Measurements from ENCODE around the gene ZNF846.
"Not testable (repeated sequence)": the region's sequence is repeated elsewhere in the genome, so short reads cannot be mapped to it uniquely, and the experiment has no call there.

ZNF846 gene

DNA sequence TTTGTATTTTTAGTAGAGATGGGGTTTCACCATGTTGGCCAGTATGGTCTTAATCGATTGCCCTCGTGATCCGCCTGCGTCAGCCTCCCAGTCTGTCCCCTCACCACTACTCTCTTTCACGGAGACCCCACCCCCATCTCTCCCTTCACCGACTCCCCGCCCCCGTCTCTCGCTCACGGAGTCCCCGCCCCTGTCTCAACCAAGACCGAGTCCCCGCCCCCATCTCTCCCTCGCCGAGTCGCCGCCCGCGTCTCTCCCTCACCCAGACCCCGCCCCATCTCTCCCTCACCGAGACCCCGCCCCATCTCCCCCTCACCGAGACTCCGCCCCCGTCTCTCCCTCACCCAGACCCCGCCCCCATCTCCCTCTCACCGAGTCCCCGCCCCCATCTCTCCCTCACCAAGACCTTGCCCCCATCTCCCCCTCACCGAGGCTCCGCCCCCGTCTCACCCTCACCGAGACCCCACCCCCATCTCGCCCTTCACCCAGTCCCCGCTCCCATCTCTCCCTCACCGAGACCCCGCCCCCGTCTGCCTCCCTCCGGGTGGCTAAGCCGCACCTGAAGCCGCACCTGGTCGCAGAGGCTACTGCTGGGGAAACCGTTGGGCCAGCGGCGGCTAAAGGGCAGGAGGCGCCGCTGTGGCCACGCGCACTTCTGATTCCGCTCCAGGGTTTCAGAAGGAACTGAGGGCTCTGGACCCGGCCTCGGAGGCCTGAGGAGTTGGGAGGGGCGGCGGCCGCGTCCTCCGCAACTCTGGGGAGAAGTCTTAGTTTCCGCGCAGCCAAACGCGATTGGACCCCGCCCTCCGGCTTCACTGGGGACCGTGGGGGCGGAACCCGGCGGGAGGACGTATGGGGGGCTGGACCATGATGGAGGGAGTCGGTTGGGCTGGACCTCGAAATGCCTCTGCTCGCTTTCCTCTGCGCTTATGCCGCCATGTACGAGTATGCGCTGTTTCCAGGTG lies 17.1 kb upstream of the ZNF846 start:
- peak; percentile 73 for DNase-seq (ENCODE audit: low read depth, low spot score)
- H3K27ac ChIP-seq: peak overlapping the region; percentile 96

DNA sequence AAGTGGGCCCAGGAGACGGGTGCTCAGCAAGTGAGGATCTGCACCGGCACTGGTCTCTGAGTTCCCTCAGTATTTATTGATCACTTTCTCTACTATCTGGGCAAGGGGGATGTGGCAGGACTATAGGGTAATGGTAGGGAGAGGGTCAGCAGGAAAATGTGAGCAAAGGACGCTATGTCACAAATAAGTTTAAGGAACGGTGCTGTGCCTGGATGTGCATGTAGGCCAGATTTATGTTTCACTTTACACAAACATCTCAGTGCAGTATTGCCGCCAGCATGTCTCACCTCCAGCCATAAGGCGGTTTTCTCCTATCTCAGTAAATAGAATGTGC lies 15.6 kb upstream of the ZNF846 start:
- peak overlapping the region; percentile 96 for H3K27ac ChIP-seq
- DNase-seq (ENCODE audit: low read depth, low spot score): not testable (repeated sequence)

DNA sequence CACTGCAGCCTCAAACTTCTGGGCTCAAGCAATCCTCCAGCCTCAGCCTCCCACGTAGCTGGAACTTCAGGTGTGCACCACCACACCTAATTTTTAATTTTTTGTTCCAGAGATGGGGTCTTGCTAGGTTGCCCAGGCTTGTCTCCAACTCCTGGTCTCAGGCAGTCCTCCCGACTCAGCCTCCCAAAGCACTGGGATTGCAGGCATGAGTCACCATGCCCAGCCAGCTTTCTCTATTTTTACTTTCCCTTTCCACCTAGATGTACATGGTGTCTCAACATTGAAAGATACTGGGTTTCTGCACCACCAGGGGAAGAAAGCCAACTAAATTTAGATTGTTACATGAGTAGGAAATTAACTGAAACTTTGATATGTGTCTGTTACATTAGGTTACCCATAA lies 13.8 kb upstream of the ZNF846 start:
- H3K27ac ChIP-seq: no peak overlapping the region
- DNase-seq (ENCODE audit: low read depth, low spot score): no peak

GRCh38 chr19:9757544-9758501 lies 10.7 kb downstream of the ZNF846 start:
- DNase-seq (ENCODE audit: low read depth, low spot score): no peak
- no peak overlapping the region for H3K27ac ChIP-seq

- no peak overlapping the region for H3K27ac ChIP-seq
- DNase-seq (ENCODE audit: low read depth, low spot score): no peak
Measured at GRCh38 chr19:9752701-9753443, 15.7 kb downstream of the ZNF846 start.

- H3K27ac ChIP-seq: no peak overlapping the region
- no peak for DNase-seq (ENCODE audit: low read depth, low spot score)
Measured at GRCh38 chr19:9751446-9751845, 17.1 kb downstream of the ZNF846 start.

DNA sequence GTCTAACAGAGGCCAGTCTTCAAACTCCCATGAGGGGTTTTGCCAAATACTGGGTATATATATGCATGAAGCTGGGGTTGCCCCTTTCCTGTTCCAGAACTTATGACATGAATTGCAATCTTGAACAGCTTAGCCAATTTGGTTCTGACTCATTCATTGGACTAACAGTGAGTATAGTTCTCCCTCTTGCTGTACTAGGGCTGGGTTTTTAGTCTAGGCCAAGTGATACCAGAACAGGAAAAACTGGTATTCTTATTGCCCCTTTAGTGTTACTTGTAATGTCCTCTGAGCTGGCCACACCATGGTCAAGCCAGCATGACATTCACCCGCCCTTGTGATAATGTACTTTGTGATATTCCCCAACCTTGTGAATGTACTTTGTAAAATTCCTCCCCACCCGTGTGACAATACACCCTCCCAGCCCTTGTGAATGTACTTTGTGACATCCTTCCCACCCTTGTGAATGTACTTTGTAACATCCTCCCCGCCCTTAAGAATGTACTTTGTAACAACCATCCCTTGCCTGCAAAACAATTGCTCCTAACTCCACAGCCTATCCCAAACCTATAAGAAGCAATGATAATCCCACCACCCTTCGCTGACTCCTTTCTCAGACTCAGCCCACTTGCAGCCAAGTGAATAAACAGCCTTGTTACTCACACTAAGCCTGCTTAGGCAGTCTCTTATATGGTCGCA lies 26.9 kb downstream of the ZNF846 start:
- peak; percentile 40 for DNase-seq (ENCODE audit: low read depth, low spot score)
- H3K27ac ChIP-seq: peak overlapping the region; percentile 82

- DNase-seq (ENCODE audit: low read depth, low spot score): no peak
- no peak overlapping the region for H3K27ac ChIP-seq
Measured at GRCh38 chr19:9735986-9736385, 32.6 kb downstream of the ZNF846 start.

DNA sequence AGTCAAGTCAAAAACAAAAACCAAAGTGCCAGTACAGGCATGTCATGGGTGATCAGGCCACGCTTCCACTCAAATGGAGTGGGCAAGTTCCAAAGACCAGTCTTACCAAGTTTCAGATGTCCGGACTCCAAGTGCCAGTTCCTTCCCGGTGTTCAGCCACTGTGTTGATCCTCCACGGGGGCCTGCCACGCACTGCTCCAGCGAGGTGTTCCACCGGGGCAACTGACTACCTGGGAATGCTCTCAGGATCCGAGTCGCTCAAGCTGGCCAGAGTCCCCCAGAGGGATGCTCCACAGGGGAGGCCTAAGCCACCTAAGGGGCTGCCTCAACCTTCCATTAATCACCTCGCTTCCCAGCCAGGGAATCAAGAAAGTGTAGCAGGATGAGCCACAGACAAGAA lies 38.5 kb downstream of the ZNF846 start:
- DNase-seq (ENCODE audit: low read depth, low spot score): not testable (repeated sequence)

DNA sequence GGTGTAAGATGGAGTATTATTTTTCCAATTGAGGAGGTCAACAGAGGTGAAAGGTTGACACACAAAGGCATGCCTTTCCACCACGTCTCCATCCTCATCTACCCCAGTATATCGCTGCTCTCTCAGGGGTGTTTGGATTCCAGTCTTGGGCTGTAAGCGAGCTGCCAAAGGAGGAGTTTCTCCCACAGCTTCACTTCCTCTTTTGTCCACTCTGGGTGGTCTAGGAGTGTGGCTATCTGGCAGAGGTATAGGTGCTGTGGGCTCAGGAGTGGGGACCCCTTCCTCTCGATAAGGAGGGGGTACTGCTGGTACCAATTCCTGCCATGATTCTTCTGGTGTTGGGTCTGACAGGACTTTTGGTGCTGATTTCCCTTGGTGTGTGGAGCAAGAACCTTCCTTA lies 39.4 kb downstream of the ZNF846 start:
- no peak for DNase-seq (ENCODE audit: low read depth, low spot score)
- H3K27ac ChIP-seq: no peak overlapping the region

More for the DNA sequence above, 38.5 kb downstream of the ZNF846 start:
- not testable (repeated sequence) for H3K27ac ChIP-seq

GRCh38 chr19:9727644-9728043 lies 40.9 kb downstream of the ZNF846 start:
- H3K27ac ChIP-seq: no peak overlapping the region
- no peak for DNase-seq (ENCODE audit: low read depth, low spot score)

DNA sequence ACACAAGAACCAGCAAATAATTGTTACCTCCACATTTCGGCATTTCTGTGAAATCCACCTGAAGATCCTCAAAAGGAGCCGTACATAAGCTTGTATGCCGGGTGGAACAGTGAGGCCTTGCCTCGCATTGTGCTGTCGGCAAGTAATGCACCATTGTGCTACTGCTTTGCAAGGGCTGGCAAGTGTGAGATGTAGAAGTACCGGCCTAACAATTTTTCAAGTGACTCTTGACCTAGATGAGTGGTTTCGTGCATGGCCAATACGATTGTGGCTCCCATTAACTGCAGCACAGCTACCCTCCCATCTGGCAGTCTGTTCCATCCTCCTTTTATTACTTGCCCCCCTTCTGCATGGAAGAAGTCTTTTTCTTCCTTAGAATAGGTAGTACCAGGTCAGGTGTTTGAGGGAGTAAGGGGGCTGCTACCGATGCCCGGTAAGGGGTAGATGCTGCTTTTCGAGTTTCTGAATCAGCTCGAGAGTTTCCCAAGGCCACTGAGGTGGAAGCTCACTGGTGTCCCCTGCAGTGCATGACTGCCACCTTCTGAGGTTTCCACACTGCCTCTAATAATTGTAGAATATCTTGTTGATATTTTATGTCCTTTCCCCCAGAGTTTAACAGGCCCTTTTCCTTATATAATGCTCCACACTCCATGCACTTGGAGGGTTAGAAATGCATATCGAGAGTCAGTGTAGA lies 42.9 kb downstream of the ZNF846 start:
- H3K27ac ChIP-seq; DNase-seq (ENCODE audit: low read depth, low spot score): not testable (repeated sequence)

DNA sequence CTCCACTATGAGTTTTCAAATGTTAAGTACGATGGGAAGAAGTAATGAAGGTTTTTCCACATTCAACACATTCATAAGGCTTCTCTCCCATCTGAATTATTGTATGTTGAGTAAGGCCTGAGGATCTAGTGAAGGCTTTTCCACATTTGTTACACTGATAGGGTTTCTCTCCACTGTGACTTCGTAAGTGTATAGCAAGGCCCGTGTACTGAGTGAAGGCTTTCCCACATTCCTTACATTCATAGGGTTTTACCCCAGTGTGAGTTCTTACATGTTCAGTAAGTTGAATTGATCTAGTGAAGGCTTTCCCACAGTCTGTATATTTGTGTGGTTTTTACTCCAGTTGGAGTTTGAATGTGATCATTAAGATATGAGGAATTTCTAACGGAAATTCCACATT lies 44.4 kb downstream of the ZNF846 start:
- DNase-seq (ENCODE audit: low read depth, low spot score): no peak
- H3K27ac ChIP-seq: no peak overlapping the region

DNA sequence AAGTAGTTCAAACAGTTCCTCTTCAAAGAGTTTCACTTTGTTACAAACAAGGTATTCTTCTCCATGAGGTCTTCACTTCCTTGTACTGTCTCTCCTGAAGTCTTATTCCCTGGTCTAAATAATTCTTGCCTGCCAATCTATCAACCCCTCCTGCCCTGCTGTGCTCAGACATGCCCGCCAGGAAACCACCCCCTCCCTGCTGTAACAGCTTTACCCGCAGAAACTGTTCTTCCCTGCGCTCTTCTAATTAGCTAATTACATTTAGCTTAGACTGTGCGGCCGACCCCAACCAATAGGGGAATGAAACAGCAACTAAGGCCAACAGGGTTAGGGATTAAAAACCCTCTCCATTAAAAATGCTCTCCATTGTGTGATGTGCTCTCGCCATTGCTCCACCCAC lies 46.7 kb downstream of the ZNF846 start:
- peak; percentile 22 for DNase-seq (ENCODE audit: low read depth, low spot score)
- H3K27ac ChIP-seq: peak overlapping the region; percentile 66

- DNase-seq (ENCODE audit: low read depth, low spot score): no peak
- H3K27ac ChIP-seq: no peak overlapping the region
Measured at GRCh38 chr19:9720541-9720940, 48.0 kb downstream of the ZNF846 start.

GRCh38 chr19:9711815-9712214 lies 56.7 kb downstream of the ZNF846 start:
- H3K27ac ChIP-seq: no peak overlapping the region
- DNase-seq (ENCODE audit: low read depth, low spot score): no peak

DNA sequence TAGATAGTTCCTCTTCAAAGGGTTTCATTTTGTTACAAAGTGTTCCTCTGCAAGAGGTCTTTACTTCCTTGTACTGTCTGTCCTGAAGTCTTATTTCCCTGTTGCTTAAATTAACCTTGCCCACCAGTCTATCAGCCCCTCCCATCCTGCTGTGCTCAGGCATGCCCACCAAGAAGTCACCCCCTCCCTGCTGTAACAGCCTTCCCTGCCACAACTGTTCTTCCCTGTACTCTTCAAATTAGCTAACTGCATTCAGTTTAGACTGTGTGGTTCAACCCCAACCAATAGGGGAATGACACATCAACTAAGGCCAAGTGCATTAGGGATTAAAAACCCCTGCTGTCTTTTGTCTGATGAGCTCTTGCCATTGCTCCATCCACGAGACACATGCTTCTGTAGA lies 59.2 kb downstream of the ZNF846 start:
- no peak overlapping the region for H3K27ac ChIP-seq
- DNase-seq (ENCODE audit: low read depth, low spot score): no peak

GRCh38 chr19:9705836-9706235 lies 62.7 kb downstream of the ZNF846 start:
- H3K27ac ChIP-seq: no peak overlapping the region
- DNase-seq (ENCODE audit: low read depth, low spot score): no peak

GRCh38 chr19:9702186-9702585 lies 66.4 kb downstream of the ZNF846 start:
- no peak for DNase-seq (ENCODE audit: low read depth, low spot score)
- H3K27ac ChIP-seq: peak overlapping the region; percentile 86

Measured in epithelial cell of prostate (primary cell).